ENCODE results near the gene BTBD17. TPM values are rescaled to one million over a fixed set of nuclear protein-coding genes. Genes with fewer than 3 reads are reported as not detected.

The BTBD17 gene
- total RNA-seq, 1 donor from 2014 or later = not detected

DNA sequence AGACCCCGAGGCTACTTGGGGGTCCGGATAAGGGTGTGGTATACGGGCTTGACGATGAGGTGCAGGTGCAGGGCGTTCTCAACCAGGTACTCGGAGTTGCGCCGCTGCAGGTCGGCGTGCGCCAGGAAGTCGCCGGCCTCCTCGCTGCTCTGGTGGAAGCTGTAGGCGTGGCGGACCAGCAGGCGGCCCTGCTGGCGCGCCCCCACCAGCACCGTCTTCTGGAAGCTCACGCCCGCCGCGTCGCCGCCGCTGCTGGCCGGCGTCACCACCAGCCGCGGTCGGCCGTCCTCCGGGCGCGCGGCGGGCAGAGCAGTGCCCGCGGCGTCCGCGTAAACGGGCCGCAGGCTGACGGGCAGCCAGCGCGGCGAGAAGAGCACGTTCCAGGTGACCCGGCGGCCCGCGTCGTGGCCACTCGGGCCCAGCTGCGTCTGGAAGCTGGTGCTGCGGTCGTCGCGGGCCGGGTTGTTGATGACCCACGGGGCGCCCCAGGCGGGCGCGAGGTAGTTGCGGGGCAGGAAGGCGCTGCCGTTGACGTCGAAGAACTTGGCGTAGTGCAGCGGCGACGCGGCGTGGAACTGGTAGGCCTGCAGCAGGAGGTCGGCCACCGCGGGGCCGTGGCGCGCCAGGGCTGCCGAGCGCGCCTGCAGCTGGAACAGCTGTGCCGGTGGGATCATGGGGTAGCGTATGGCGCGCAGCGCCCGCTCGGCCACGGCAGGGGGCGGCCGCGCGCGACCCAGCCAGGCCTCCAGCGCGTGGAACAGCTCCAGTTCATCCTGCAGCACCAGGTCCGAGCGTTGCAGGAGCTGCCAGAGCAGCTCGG, 4.8 kb downstream of the BTBD17 start:
- peaks cover 36% of the 10 kb centered on the region for H3K27me3 ChIP-seq (ENCODE audit: insufficient read depth, low read length)
- no peaks in the 10 kb centered on the region for H3K79me2 ChIP-seq (ENCODE audit: insufficient read depth, low read length)
- H3K9me3 ChIP-seq (ENCODE audit: insufficient read depth, low read depth, low read length) = no peaks in the 10 kb centered on the region
- no peak overlapping the region for H2AFZ ChIP-seq (ENCODE audit: low read depth, low read length)
- H4K20me1 ChIP-seq (ENCODE audit: insufficient read depth, low read length) = no peaks in the 10 kb centered on the region
- DNase-seq (ENCODE audit: low read depth) = no peak
- no peak overlapping the region for H3K9ac ChIP-seq (ENCODE audit: low read length)
- H3K4me1 Mint-ChIP-seq (ENCODE audit: low read depth, unreplicated experiment) = no peaks in the 10 kb centered on the region
- no peak overlapping the region for H3K27ac Mint-ChIP-seq (ENCODE audit: unreplicated experiment)
- H3K36me3 ChIP-seq (ENCODE audit: insufficient read depth, low read length) = no peaks in the 10 kb centered on the region
- peak; percentile 60 for TF ChIP-seq EZH2 (IDR thresholded peaks at IDR 0.05; ENCODE audit: insufficient read depth, low read length)
- TF ChIP-seq, protein P1, sequence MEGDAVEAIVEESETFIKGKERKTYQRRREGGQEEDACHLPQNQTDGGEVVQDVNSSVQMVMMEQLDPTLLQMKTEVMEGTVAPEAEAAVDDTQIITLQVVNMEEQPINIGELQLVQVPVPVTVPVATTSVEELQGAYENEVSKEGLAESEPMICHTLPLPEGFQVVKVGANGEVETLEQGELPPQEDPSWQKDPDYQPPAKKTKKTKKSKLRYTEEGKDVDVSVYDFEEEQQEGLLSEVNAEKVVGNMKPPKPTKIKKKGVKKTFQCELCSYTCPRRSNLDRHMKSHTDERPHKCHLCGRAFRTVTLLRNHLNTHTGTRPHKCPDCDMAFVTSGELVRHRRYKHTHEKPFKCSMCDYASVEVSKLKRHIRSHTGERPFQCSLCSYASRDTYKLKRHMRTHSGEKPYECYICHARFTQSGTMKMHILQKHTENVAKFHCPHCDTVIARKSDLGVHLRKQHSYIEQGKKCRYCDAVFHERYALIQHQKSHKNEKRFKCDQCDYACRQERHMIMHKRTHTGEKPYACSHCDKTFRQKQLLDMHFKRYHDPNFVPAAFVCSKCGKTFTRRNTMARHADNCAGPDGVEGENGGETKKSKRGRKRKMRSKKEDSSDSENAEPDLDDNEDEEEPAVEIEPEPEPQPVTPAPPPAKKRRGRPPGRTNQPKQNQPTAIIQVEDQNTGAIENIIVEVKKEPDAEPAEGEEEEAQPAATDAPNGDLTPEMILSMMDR (IDR thresholded peaks at IDR 0.05; ENCODE audit: insufficient read depth, low read depth, low read length) = no peak
- no peak for FAIRE-seq
- H3K36me3 Mint-ChIP-seq (ENCODE audit: low read depth, unreplicated experiment) = peaks cover 1% of the 10 kb centered on the region
- no peaks in the 10 kb centered on the region for H3K4me1 ChIP-seq (ENCODE audit: insufficient read depth, low read length)
- H3K4me3 ChIP-seq (ENCODE audit: insufficient read depth, low read depth, low read length) = no peak overlapping the region
- no peak overlapping the region for H3K4me2 ChIP-seq (ENCODE audit: low read length)
- peaks cover 68% of the 10 kb centered on the region for H3K27me3 Mint-ChIP-seq (ENCODE audit: low read depth, unreplicated experiment)
- H3K4me3 Mint-ChIP-seq (ENCODE audit: unreplicated experiment) = no peak overlapping the region
- no peak overlapping the region for H3K27ac ChIP-seq (ENCODE audit: low read depth, low read length)
- H3K9me3 Mint-ChIP-seq (ENCODE audit: unreplicated experiment) = peaks cover 2% of the 10 kb centered on the region

DNA sequence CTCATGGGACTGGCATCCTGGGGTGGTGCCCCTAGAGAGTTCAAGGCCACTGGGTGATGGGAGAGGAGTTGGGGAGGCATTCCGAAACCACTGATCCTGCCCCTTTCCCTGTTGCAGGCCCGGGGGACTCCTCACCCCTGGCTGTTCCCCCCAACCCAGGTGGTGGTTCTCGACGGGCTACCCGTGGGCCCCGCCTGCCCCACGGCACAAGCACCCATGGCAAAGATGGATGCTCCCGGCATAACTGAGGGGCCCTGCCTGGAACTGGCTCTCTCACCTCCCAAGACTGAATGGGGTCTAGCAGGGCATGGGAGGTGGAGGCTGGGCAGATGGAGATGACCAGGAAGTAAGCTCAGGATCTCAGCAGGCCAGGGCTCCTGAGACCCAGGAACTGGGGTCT, 6.6 kb downstream of the BTBD17 start:
- Mint-ChIP-seq H3K36me3 (ENCODE audit: low read depth, unreplicated experiment) (peaks cover 1% of the 10 kb centered on the region), H3K27ac (ENCODE audit: unreplicated experiment) (no peak overlapping the region), H3K4me3 (ENCODE audit: unreplicated experiment) (no peak overlapping the region), H3K4me1 (ENCODE audit: low read depth, unreplicated experiment) (no peaks in the 10 kb centered on the region), H3K27me3 (ENCODE audit: low read depth, unreplicated experiment) (peaks cover 62% of the 10 kb centered on the region), H3K9me3 (ENCODE audit: unreplicated experiment) (peaks cover 2% of the 10 kb centered on the region)
- Histone ChIP-seq H3K4me1 (ENCODE audit: insufficient read depth, low read length) (no peaks in the 10 kb centered on the region), H3K79me2 (ENCODE audit: insufficient read depth, low read length) (no peaks in the 10 kb centered on the region), H3K9ac (ENCODE audit: low read length) (no peak overlapping the region), H3K4me2 (ENCODE audit: low read length) (no peak overlapping the region), H3K36me3 (ENCODE audit: insufficient read depth, low read length) (no peaks in the 10 kb centered on the region), H3K27ac (ENCODE audit: low read depth, low read length) (no peak overlapping the region), H3K4me3 (ENCODE audit: insufficient read depth, low read depth, low read length) (no peak overlapping the region), H3K27me3 (ENCODE audit: insufficient read depth, low read length) (peaks cover 33% of the 10 kb centered on the region), H4K20me1 (ENCODE audit: insufficient read depth, low read length) (no peaks in the 10 kb centered on the region), H3K9me3 (ENCODE audit: insufficient read depth, low read depth, low read length) (no peaks in the 10 kb centered on the region), H2AFZ (ENCODE audit: low read depth, low read length) (no peak overlapping the region)
- FAIRE-seq (no peak), DNase-seq (ENCODE audit: low read depth) (no peak)
- no peak for TF ChIP-seq EZH2 (IDR thresholded peaks at IDR 0.05; ENCODE audit: insufficient read depth, low read length)
- TF ChIP-seq, protein P1 (IDR thresholded peaks at IDR 0.05; ENCODE audit: insufficient read depth, low read depth, low read length) = no peak

DNA sequence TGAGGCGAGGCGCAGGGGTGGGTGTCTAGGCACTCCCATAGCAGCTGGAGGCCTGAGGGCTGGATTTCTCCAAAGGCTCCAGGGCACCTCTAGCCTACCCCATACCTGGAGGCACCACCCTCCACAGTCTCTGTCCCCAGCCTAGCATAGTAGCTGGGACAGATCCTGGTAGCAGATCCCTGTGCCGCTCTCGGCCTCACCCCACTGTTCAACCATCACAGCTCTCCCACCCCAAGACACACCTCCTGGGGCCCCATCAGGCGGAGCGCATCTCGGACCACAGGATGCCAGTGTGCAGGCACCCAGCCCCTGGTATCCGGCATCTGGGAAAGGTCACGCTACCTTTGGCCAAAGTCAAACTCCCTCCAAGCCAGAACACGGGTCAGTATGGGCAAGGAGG, 7.1 kb downstream of the BTBD17 start:
- TF ChIP-seq EZH2 (IDR thresholded peaks at IDR 0.05; ENCODE audit: insufficient read depth, low read length) = no peak
- TF ChIP-seq, protein P1 (IDR thresholded peaks at IDR 0.05; ENCODE audit: insufficient read depth, low read depth, low read length) = no peak
- H4K20me1 ChIP-seq (ENCODE audit: insufficient read depth, low read length) = no peaks in the 10 kb centered on the region
- no peak overlapping the region for H3K4me3 Mint-ChIP-seq (ENCODE audit: unreplicated experiment)
- H3K4me1 ChIP-seq (ENCODE audit: insufficient read depth, low read length) = no peaks in the 10 kb centered on the region
- FAIRE-seq = no peak
- H2AFZ ChIP-seq (ENCODE audit: low read depth, low read length) = no peak overlapping the region
- H3K4me3 ChIP-seq (ENCODE audit: insufficient read depth, low read depth, low read length) = no peak overlapping the region
- H3K79me2 ChIP-seq (ENCODE audit: insufficient read depth, low read length) = no peaks in the 10 kb centered on the region
- H3K27me3 Mint-ChIP-seq (ENCODE audit: low read depth, unreplicated experiment) = peaks cover 64% of the 10 kb centered on the region
- no peaks in the 10 kb centered on the region for H3K9me3 ChIP-seq (ENCODE audit: insufficient read depth, low read depth, low read length)
- no peak overlapping the region for H3K27ac ChIP-seq (ENCODE audit: low read depth, low read length)
- H3K27me3 ChIP-seq (ENCODE audit: insufficient read depth, low read length) = peaks cover 33% of the 10 kb centered on the region
- H3K9ac ChIP-seq (ENCODE audit: low read length) = no peak overlapping the region
- peaks cover 1% of the 10 kb centered on the region for H3K36me3 Mint-ChIP-seq (ENCODE audit: low read depth, unreplicated experiment)
- H3K4me2 ChIP-seq (ENCODE audit: low read length) = no peak overlapping the region
- H3K36me3 ChIP-seq (ENCODE audit: insufficient read depth, low read length) = no peaks in the 10 kb centered on the region
- no peak overlapping the region for H3K27ac Mint-ChIP-seq (ENCODE audit: unreplicated experiment)
- no peak for DNase-seq (ENCODE audit: low read depth)
- H3K9me3 Mint-ChIP-seq (ENCODE audit: unreplicated experiment) = peaks cover 2% of the 10 kb centered on the region
- H3K4me1 Mint-ChIP-seq (ENCODE audit: low read depth, unreplicated experiment) = no peaks in the 10 kb centered on the region
